Measurements from ENCODE around the gene TNPO3.

The TNPO3 gene

DNA sequence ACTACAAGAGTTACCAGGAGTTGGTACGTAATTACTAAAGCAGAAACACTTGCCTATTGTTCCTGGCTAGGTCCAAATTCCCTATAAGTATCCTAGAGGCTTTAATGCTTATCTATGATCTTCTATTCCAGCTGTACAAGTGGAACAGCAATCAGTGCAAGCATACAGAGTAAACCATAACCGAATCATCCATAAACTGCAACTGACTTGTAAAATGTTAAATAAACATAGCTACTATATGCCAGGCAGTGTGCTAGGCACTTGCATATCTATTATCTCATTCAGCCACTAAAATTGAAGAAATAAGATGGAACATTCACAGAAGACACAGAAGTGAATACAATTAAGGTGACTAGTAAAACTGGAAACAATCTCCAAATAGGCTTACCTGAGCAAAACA is 61.5 kb downstream of the TNPO3 start:
- no peaks in the 10 kb centered on the region for H3K27me3 Mint-ChIP-seq (ENCODE audit: low read depth)
- H3K9me3 Mint-ChIP-seq, result no peaks in the 10 kb centered on the region

DNA sequence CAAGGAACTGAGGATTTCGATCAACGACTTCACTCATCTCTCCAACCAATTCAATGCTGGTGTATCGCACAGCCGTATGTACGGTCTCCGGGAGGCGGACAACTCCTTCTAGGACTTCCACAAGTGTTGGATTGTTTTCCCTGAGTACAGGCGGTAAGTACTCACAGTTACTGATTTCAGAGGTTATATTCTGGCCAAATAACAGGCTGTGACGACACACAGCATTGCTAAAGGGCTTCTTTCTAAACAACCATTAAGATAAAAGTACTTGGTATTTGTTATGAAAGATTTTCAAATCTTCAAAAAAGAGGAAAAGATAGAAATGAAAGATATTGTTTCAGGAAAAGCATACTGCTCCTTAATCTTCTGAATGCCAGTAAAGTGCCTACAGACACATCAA is 65.0 kb downstream of the TNPO3 start:
- Mint-ChIP-seq H3K36me3 (ENCODE audit: low read depth) (peaks cover 57% of the 10 kb centered on the region), H3K27ac (no peak overlapping the region), H3K4me3 (no peak overlapping the region), H3K4me1 (no peaks in the 10 kb centered on the region), H3K9me3 (no peaks in the 10 kb centered on the region), H3K27me3 (ENCODE audit: low read depth) (no peaks in the 10 kb centered on the region)
- TF ChIP-seq, protein P1, sequence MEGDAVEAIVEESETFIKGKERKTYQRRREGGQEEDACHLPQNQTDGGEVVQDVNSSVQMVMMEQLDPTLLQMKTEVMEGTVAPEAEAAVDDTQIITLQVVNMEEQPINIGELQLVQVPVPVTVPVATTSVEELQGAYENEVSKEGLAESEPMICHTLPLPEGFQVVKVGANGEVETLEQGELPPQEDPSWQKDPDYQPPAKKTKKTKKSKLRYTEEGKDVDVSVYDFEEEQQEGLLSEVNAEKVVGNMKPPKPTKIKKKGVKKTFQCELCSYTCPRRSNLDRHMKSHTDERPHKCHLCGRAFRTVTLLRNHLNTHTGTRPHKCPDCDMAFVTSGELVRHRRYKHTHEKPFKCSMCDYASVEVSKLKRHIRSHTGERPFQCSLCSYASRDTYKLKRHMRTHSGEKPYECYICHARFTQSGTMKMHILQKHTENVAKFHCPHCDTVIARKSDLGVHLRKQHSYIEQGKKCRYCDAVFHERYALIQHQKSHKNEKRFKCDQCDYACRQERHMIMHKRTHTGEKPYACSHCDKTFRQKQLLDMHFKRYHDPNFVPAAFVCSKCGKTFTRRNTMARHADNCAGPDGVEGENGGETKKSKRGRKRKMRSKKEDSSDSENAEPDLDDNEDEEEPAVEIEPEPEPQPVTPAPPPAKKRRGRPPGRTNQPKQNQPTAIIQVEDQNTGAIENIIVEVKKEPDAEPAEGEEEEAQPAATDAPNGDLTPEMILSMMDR (IDR thresholded peaks at IDR 0.05; ENCODE audit: unreplicated experiment in 3 of 3), result no peak

More for the DNA sequence above, 61.5 kb downstream of the TNPO3 start:
- H3K4me1 Mint-ChIP-seq, result no peaks in the 10 kb centered on the region
- TF ChIP-seq, protein P1 (IDR thresholded peaks at IDR 0.05; ENCODE audit: unreplicated experiment in 3 of 3), result no peak
- peak overlapping the region in 1 of 3 experiments; percentile 63 for H3K27ac Mint-ChIP-seq
- no peak overlapping the region for H3K4me3 Mint-ChIP-seq
- H3K36me3 Mint-ChIP-seq (ENCODE audit: low read depth), result peaks cover 49% of the 10 kb centered on the region

DNA sequence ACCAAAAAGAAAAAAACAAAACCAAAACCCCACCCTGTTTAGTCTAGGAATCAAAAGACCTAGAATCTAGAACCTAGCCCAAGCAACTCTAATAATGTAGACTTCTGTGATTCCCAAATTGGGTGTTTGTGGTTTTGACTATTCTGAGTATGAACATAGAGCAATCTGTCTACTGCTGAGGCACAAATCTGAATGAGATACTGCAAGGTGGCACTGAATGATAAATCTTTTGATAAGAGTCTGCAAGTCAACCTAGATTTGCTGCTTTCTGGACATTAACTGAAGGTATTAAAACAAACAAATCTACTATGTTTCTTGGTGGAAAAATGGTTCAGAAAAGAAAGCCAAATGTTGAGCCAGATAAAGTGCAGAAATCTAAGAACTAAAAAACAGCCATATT is 66.5 kb downstream of the TNPO3 start:
- no peaks in the 10 kb centered on the region for H3K9me3 Mint-ChIP-seq
- no peaks in the 10 kb centered on the region for H3K4me1 Mint-ChIP-seq
- H3K36me3 Mint-ChIP-seq (ENCODE audit: low read depth), result peaks cover 63% of the 10 kb centered on the region
- no peak overlapping the region for H3K4me3 Mint-ChIP-seq
- no peak overlapping the region for H3K27ac Mint-ChIP-seq
- H3K27me3 Mint-ChIP-seq (ENCODE audit: low read depth), result no peaks in the 10 kb centered on the region
- TF ChIP-seq, protein P1 (IDR thresholded peaks at IDR 0.05; ENCODE audit: unreplicated experiment in 3 of 3), result no peak

DNA sequence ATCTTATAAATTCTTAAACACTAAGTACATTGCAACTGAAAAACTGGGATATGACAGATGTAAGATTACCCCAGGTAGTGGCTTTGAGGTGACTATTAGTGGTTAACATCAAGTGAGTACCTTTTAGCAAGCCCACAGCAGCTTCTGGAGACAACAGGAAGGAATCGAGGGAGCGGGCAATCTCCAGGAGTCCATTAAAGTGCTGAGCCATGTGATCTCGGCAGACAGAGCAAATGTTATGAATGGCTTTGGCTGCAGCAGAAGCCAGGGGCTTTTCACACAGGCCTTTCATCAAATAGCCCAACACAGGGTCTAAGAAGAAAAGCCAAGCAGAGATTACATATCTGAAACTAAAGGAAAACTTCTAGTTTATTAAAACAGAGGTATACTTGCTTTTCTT is 68.3 kb downstream of the TNPO3 start:
- Mint-ChIP-seq H3K36me3 (ENCODE audit: low read depth) (peaks cover 73% of the 10 kb centered on the region), H3K4me3 (no peak overlapping the region), H3K27me3 (ENCODE audit: low read depth) (no peaks in the 10 kb centered on the region), H3K4me1 (no peaks in the 10 kb centered on the region), H3K27ac (no peak overlapping the region), H3K9me3 (no peaks in the 10 kb centered on the region)
- TF ChIP-seq, protein P1 (IDR thresholded peaks at IDR 0.05; ENCODE audit: unreplicated experiment in 3 of 3), result no peak

DNA sequence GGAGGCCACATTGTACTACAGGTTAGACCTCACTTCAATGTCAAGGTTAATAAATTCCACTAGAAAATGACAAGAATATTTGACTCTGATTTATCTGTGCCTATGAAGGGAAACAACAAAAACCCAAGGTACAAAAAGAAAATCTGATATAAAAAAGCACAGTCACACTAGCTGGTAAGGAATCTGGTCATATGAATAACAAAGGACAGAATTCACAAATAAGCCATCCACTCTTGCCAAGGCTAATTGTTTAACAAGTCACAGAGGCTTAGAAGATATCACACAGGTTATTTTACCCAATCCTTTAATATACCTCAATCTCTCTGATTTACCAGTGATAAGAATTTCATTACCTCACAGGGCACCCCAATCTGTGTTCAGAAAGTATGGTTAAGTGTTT is 69.3 kb downstream of the TNPO3 start:
- H3K4me3 Mint-ChIP-seq, result no peak overlapping the region
- no peaks in the 10 kb centered on the region for H3K27me3 Mint-ChIP-seq (ENCODE audit: low read depth)
- peaks cover 75% of the 10 kb centered on the region for H3K36me3 Mint-ChIP-seq (ENCODE audit: low read depth)
- no peaks in the 10 kb centered on the region for H3K9me3 Mint-ChIP-seq
- no peaks in the 10 kb centered on the region for H3K4me1 Mint-ChIP-seq
- TF ChIP-seq, protein P1 (IDR thresholded peaks at IDR 0.05; ENCODE audit: unreplicated experiment in 3 of 3), result no peak
- H3K27ac Mint-ChIP-seq, result no peak overlapping the region

DNA sequence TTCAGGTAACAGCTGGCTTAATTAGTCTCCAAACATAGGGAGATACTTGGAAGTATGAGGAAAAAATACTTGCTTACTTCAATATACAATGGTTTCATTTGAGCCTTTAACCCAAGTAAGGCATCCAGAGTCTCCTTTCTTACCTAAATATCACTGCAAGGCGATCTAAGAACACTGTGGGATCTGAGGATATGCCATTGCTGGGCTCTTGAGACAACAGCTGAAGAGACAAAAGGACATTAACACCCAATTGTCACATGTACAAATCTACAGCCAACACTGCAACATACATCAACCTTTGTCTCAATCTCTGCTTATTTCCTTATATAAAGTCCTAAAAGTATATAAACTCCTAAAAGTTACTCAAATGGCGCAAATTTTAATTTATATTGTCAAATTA is 72.8 kb downstream of the TNPO3 start:
- Mint-ChIP-seq H3K9me3 (no peaks in the 10 kb centered on the region), H3K4me3 (no peak overlapping the region), H3K27me3 (ENCODE audit: low read depth) (no peaks in the 10 kb centered on the region), H3K36me3 (ENCODE audit: low read depth) (peaks cover 82% of the 10 kb centered on the region), H3K4me1 (no peaks in the 10 kb centered on the region), H3K27ac (no peak overlapping the region)
- TF ChIP-seq, protein P1 (IDR thresholded peaks at IDR 0.05; ENCODE audit: unreplicated experiment in 3 of 3), result no peak
